Esophagus squamous epithelium (tissue), 4 donors: ENCODE measurements around the gene TMEM106B.

Experiments used
- POLR2A ChIP-seq, 4 donors: fragments of 450-650 bp; IDR thresholded peaks; one replicate each; pipeline ENCODE4 v1.6.1; 2017; ENCODE audit warnings: antibody characterized with exemption in 4 of 4, mild to moderate bottlenecking in 4 of 4, moderate library complexity in 3 of 4
- TF ChIP-seq, protein P1 (sequence below), 6 experiments: fragments of 450-650 bp in 4 of 6; fragments of 200-600 bp in 2 of 6; sonication (generic) in 2 of 6; IDR thresholded peaks; one replicate each; pipeline ENCODE4 v1.5.1; 2016 to 2019; ENCODE audit warnings: antibody characterized with exemption in 6 of 6, mild to moderate bottlenecking in 4 of 6, moderate library complexity in 4 of 6

DNA sequence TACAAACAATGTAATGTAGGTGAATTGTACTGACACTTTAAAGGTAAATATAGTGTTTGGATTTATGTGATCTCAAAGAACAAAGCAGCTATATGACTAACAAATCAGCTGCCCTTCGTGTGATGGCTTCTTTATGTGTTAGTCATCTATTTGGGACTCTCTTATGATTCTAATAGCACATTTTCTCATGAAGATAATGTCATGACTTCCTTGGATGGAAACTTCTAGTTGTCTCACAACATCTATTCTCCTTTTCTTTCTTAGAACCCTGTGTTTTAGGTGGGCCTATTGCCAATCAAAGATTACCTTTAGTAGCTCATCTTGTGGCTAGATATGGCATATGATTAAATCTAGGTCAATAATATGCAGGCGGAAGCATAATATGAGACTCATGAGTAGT lies 45.0 kb downstream of the TMEM106B start:
- TF ChIP-seq, protein P1, sequence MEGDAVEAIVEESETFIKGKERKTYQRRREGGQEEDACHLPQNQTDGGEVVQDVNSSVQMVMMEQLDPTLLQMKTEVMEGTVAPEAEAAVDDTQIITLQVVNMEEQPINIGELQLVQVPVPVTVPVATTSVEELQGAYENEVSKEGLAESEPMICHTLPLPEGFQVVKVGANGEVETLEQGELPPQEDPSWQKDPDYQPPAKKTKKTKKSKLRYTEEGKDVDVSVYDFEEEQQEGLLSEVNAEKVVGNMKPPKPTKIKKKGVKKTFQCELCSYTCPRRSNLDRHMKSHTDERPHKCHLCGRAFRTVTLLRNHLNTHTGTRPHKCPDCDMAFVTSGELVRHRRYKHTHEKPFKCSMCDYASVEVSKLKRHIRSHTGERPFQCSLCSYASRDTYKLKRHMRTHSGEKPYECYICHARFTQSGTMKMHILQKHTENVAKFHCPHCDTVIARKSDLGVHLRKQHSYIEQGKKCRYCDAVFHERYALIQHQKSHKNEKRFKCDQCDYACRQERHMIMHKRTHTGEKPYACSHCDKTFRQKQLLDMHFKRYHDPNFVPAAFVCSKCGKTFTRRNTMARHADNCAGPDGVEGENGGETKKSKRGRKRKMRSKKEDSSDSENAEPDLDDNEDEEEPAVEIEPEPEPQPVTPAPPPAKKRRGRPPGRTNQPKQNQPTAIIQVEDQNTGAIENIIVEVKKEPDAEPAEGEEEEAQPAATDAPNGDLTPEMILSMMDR (IDR thresholded peaks at IDR 0.05) = no peak
- TF ChIP-seq POLR2A (IDR thresholded peaks at IDR 0.05) = no peak
